HG03108 (cell line): ENCODE measurements around the gene WDR7.

Experiments
- ATAC-seq: cut with Tn5 transposase; IDR thresholded peaks from one replicate; pipeline ENCODE4 v1.9.1; 2021; ENCODE audit warnings: moderate library complexity; ENCODE audit not compliant: unreplicated experiment

WDR7 gene

DNA sequence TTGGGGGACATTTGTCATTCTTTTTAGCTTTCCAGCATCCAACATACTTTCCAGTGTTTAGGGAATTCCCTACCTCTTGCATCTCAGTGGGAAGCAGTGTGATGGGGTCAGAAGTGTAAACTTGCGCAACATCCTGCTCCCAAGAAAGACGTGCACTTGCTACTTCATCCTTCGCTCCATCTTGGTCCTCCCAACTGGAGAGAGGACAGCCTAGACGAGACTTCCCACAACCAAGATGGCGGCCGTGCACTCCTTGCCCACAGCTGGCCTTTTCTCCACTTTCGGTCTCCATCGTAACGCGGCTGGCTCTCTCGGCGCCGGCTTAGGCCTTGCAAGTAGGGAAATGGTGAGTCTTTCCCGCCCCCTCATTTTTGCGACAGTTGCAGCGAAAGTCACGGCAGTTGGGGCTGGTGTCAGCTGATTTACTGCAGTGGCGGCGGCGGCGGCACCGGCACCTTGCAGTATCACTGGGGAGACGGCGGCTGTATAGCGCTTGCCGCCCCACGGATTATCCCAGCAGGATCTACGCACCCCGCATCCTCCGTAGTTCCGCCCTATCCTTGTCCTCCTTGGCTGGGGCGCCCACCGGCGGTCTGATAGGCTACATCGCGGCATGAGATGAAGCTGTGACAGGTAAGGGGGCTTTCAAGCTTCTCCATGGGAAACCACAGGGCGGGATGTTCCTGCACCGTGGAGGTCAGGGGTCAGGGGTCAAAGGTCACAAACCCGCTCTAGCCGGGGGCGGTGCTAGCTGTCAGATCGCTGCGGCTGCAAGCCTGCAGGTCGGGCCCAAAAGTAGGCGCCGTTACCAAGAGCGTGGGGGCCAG lies at the start of gene WDR7:
TSS of gene WDR7 (plus strand) at position 416 of the 827 bp plus-strand sequence. CDS start 21,157 bp downstream, outside the sequence.
- ATAC-seq, result peak; percentile 94

DNA sequence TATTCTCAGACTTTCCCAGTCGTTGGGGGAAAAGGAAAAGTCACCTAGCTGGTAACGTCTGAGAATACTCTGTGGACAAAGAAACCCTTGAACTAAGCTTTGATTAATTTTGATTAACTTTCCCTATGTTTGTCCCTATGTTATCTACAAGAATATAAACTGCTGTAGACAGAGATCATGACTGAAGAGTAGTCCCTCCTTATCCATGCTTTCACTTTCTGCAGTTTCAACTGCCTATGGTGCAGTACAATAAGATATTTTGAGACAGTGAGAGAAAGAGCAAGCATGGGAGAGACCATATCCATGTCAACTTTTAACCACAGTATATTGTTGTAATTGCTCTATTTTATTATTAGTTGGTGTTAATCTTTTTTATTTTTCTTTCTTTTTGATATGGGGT lies 44.5 kb upstream of the WDR7 start:
- ATAC-seq, result no peak

DNA sequence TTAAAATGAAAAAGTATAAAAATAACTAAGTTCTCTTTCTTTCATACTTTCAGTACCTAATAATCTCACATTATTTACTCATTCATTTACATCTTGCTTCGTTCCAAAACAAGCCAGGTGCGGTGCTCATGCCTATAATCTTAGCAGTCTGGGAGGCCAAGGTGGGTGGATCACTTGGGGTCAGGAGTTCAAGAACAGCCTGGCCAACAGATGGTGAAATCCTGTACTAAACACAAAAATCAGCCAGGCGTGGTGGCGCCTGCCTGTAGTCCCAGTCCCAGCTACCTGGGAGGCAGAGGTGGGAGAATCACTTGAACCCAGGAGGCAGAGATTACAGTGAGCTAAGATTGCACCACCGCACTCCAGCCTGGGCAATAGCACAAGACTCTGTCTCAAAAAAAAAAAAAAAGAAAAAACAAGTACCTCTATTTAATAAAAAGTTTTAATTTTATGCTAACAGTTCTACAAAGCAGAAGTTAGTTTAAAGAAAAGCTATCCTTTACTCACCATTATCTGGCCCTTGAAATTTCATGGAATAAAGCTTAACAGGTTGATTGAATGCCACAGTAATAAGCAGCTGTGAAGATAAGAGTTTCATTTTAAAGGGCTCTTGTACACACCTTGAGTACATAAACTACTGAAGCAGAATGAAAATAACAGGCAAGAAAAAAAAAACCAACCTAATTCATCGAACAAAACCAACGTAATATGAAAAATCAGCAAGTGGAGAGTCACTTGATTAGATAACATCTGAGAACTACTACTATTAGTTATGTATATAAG lies 35.2 kb upstream of the WDR7 start:
- ATAC-seq, result no peak

DNA sequence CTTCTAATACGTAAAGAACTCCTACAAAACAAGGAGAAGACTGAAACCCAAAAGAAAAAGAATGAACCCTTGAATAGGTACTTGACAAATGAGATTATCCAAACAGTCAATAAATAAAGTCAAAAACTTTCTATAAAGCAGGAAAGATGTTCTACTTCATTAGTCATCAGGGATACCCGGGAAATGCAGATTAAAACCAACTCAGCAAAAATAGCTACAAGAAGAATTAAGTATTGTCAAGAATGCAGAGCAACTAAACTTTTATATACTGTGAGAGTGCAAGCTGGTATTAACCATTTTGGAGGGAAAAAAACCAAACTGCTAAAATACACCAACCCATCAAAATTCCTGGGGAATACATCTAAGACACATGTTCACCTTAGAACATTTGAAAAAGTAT lies 23.2 kb upstream of the WDR7 start:
- no peak for ATAC-seq

DNA sequence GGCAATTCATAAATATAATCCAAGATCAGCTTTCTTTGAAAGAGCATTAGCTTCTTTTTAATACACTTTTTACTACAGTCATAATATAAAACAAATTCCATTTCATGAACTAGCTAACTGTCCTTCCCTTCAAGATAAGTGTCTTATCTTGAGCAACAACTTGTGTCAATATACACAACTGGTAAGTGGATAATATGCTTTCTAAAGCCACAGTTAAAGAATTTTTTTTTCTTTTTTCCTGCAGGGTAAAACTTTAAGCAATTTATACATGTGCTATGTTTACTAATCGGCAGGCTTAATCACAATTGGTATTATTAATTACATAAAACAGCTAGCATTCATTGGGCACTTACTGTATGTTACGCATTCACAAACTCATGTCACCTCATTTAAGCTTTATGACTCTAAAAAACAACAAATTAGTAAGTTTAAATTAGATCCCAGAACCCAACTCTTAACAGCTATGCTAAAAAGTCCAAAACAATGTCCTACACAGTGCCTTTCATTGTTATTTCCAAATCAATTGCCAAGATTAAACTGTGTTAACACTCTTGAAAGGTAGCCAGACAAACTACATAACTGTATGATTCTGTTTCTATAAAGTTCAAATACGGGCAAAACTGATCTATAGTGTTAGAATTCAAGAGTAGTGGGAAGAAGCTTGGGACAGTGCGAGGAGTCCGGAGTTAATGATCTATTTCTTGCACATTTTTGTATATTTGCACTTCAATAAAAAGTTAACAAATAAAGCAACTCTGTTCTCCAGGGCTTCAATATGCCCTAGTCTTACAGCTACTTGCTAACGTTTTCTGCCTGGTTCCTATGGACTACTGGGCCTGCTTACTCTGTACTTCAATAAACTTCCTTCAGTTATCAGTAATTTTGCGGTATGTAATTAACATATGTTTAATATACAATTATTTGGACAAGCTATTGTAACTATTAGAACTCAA lies 18.8 kb upstream of the WDR7 start:
- ATAC-seq, result no peak

DNA sequence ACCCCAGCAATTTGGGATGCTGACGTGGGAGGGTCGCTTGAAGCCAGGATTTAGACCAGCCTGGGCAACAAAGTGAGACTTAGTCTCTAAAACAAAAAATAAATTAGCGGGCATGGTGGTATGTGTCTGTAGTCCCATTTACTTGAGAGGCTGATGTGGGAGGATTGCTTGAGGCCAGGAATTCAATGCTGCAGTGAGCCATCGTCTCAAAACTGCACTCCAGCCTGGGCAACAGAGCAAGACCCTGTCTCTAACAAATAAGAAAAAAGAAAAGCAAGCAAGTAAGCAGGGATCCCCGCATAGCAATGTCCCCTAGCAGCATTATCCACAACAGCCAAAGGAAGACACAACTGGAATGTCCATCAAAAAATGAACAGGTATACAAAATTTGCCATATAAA lies 16.2 kb upstream of the WDR7 start:
- ATAC-seq, result no peak

DNA sequence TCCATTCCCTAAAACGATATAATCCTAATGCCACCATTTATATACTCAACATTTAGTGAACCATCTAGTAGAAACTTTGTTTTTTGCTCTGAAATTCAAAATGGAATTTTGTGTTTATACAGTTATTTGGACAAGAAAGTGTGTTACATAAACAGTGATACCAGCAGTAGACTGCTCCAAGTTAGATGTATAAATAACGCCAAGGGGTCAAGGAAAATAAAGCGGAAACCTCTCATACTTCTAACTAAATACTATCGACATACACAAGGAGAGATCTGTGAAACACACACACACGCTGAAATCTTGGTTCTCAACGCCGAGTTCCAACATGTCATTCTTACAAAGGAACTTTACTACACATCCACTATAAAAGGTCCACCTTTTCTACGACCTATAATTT lies 14.0 kb upstream of the WDR7 start:
- no peak for ATAC-seq

DNA sequence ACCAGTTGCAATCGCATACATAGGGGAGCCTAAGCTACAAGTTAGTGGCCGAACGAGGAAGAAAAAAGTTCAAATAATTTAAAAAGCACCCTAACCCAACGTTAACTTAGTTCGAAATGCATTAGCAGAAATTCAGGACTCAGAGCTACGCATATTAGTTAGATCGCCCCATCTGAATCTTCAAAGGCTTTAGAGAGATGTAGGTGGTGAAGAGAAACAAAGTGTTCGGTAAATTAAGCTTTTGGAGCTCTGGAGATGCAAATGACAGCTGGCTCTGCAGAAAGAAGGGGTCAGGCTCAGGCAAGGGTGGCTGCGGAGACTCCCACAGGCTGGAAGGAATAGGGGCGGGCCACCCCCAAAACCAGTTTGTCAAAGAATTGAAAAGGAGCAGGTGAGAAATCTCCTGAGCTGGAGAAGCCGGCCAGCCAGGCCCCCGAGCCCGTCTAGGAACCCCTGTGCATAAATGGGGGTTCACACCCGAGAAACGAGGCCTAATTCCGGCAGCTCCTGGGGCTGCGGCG lies 13.4 kb upstream of the WDR7 start:
- ATAC-seq, result peak; percentile 4

DNA sequence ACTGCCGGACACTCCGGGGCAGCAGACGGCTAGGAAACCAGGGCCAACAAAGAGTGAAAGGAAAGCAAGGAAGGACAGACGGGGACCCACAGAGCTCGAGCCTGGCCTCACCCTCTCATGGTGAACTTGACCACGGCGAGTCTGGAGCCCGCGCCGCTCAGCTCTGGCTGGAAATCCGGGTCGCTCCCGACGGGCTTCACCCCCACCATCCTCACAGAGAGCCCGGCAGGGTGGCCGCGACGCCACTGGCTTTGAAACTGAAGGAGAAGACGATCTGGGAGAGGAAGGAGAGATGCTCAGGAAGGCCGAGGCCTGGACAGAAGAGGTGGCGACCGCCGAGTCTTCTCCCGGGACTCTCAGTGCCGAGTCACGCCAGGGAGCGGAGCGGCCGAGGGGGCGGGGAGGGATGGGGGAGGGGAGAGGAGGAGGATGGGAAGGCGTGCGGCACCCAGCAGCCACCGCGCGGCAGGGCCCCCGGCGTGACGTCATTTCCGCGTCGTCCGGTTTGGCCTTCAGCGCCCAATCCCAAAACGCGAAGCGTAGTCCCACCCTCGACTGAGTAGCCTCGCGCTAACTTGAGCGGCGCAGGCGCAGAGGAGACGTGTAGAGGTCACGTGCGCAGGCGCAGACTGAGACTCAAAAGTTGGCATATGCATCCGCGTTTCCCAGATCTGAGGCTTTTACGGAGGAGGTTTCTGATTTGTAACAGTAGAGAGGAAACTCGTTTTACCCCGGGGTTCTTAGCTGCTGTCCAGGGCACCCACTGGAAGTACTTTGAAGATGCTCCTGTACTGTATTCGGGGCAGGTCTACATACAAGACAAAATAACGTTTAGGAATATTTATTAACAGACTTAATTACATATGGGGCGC lies 12.7 kb upstream of the WDR7 start, which contains the start of gene TXNL1:
TSS of gene TXNL1 (minus strand) at position 361 of the 872 bp plus-strand sequence. CDS start at position 209, 152 bp downstream.
- peak; percentile 94 for ATAC-seq

DNA sequence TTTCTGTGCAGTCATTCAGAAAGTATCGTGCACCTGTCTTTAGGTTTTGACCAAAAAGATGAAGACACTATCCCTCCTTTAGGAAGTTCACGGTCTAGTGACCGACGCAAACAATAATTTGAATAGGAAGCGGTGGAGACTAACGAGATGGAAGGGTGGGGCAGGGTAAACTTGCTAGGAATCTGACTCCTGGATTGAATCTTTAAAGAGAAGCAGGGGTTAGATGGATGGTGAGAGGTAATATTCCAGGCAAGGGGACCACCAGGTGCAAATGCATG lies 12.1 kb upstream of the WDR7 start:
- peak; percentile 10 for ATAC-seq

DNA sequence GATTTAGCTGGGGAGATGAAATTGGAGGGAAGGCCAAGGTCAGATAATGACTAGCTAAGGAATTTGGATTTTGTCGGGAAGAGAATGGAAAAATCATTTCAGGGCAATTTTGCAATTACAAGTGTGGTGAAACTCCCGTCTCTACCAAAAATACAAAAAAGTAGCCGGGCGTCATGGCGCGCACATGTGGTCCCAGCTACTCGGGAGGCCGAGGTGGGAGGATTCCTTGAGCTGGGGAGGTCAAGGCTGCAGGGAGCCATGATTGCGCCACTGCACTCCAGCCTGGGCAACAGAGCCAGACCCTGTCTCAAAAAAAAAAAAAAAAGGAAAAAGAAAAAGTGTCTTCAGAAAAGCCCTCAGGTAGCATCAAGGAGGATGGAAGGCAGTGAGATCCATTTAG lies 11.6 kb upstream of the WDR7 start:
- ATAC-seq, result no peak

DNA sequence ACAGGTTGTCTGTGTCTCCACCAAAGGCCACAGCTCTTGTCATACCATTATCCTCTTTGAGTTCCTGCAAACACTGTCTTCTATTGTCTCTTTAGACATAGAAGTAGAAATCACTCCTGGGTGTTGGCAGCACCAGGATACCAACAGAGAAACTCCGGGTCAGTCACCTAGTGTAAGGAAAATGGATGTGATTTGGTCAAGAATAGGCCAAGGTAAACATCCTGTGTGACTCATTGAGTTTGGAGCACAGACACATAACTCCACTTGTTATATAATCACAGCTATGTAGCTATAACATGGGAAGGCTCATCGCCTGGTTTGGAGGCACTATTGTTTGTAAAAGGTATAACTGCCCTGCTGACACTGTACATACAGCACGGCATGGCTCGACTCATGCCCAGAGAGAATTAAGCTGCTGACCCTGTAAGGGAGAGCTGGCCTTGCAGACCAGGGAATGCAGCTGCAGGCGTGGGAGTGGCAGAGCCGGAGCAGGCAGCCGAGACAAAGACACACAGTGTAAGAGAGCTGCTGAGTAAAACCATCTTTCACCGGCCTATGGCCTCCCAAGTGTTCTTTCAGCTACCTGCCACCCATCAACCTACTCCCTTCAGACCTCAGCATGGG lies 9.3 kb upstream of the WDR7 start:
- ATAC-seq, result no peak

DNA sequence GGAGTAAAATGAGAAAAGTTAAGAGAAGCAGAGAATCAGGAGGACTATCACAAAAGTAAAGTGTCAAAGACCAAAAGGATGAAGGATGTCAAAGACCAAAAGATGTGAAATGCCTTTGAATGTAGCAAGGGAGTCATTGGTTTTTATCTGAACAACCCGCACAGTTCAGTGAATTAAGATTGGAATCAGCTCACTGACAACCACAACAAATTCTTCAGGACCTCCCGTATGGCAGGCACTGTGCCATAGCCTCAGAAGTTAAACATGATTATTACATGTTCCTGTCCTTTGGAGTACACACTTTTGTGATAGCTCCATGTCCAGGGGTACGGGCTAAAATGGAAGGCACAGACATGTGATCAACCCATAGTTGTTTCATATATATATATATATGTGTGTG lies 7.8 kb upstream of the WDR7 start:
- ATAC-seq, result no peak

DNA sequence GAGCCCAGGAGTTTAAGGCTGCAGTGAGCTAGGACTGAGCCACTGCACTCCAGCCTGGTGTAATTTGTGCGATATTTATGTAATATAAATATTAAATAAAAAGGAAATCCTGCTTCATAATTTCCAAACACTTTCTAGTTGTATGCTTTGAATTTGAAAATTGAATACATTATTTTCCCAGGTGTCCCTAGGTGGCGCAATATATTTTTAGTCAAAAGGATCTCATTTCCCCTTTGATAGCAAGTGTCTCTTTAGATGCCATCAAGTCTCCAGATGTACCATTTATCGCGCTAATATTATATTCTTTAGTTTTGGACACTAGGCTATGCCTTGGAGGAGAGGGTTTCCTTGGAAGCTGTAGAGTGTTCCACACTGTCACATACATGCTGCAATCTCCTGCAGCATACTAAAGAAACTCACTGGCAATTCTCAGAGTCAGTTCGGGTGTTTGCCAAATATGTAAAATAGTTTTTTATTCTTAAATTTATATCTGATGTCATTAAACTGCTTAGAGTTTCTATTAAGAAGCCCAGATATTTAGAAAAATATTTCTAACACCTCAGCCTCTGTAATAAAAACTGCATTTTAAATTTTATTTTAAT lies 5.6 kb upstream of the WDR7 start:
- no peak for ATAC-seq

DNA sequence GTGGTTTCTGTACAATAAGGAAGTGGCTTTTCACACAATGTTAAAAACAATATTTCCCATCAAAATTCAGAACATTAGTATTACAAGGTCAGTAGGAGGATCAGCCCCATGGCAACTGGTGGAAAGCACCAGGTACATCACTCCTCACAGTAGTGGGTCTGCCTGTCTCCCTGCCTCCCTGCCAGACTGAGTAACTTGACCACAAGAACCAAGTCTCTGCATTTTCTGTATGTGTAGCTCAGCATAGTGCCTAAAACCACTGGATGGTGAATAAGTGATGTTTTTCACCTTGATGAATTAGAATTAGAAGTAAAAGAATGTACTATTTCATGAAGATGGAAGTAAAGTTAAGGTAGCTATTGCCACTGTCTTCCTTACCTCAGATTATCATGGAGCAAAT lies 4.1 kb upstream of the WDR7 start:
- no peak for ATAC-seq

DNA sequence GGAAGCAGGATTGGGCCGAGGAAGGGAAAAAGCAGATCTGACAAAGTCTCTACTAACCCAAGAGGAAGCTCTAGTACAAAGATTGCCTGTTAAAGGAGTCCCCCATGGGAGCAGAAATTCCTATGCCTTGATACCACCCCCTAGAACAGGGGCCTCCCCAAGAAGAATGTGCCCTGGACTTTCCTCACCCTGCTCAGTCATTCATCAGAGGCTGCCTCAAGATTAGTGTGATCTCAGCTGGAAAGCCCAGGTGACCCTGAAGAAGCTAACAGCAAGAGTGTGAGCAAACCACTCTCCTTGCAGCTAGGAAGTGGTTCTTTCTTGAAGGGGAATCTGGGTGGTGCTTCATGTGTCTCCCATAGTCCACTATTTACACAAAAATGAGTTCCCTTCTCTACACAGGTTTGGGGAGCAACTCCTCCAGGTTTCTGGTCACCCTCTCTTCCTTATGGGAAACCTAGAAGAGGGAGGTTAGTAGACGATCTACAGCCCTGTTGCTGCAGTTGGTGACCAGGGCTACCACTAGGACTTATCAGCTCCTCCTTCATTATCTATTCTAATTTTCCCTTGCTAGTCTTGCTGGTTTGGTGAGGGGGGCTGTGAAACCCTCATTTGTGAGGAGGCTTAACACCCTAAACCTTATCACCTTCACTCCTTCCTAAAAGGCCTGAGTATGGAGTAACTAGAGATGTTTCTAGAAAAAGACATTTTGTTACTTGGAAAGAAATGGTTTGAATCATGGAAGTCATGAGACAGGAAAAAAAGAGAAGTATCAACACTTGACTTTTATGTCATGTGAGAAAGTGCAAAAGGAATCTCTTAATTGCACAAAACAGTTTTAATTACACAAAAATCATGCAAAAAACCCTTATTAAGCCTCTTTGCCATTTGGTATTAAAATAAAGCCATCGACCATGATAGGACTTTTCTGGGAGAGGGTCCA lies 2.9 kb upstream of the WDR7 start:
- ATAC-seq, result no peak

DNA sequence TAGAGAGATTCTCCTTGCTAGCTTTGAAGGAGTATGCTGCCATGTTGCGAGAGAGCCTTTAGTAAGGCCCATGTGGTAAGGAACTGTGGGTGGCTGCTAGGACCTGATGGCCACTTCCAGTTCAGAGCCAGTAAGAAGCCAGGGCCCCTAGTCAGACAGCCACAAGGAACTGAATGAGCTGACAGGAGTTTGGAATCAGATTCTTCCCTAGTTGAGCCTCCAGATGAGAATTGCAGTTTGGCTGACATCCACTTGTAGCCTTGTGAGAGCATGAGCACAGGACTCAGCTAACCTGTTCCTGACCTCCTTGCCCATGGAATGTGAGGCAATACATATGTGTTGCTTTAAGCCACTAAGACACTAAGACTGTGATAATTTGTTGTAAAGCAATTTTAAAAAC lies 1.2 kb upstream of the WDR7 start:
- no peak for ATAC-seq

DNA sequence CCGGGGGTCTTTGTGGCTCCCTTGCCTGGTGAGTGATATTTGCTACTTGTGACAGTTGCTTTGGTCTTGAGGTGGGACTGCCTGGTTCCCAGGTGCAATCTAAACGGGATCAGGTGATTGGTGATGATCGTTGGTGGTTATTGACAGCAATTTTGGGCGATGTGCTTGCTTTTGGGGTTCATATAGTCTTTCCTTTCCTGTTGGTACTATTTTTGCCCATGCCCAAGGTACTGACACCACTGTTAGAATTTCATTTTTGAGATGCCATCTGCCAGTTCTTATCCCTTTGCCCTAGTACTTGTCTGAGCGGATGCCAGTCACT lies 573 bp downstream of the WDR7 start:
- ATAC-seq, result no peak
